ENCODE results near the gene VAX1.

GRCh38 chr10:117137031-117137910, 799 bp downstream of the VAX1 start:
- TF ChIP-seq, protein P1, sequence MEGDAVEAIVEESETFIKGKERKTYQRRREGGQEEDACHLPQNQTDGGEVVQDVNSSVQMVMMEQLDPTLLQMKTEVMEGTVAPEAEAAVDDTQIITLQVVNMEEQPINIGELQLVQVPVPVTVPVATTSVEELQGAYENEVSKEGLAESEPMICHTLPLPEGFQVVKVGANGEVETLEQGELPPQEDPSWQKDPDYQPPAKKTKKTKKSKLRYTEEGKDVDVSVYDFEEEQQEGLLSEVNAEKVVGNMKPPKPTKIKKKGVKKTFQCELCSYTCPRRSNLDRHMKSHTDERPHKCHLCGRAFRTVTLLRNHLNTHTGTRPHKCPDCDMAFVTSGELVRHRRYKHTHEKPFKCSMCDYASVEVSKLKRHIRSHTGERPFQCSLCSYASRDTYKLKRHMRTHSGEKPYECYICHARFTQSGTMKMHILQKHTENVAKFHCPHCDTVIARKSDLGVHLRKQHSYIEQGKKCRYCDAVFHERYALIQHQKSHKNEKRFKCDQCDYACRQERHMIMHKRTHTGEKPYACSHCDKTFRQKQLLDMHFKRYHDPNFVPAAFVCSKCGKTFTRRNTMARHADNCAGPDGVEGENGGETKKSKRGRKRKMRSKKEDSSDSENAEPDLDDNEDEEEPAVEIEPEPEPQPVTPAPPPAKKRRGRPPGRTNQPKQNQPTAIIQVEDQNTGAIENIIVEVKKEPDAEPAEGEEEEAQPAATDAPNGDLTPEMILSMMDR (conservative IDR thresholded peaks at IDR 0.05) = no peak
- peak; percentile 74 for TF ChIP-seq ZFX (IDR thresholded peaks at IDR 0.05)

Measured in C4-2B (cell line).